Measurements from ENCODE around the gene HNF4A. TPM values are rescaled to one million over a fixed set of nuclear protein-coding genes. Genes with fewer than 3 reads are reported as not detected.

Gene HNF4A
- total and polyA plus RNA-seq, 2 of the 13 experiments (the other 11 are each of a cell fraction or from before 2014, with no cell fraction given): 80.9 to 169 TPM

GRCh38 chr20:44411020-44411756 is 55.7 kb downstream of the HNF4A start (continued):
- no peak; the same call in 1 of the 2 replicates for TF ChIP-seq ZNF280D (CRISPR knock-in tag; IDR thresholded peaks at IDR 0.05)
- no peak for TF ChIP-seq ZNF160 (CRISPR knock-in tag; IDR thresholded peaks at IDR 0.05)
- no peak for TF ChIP-seq SSRP1 (CRISPR knock-in tag; IDR thresholded peaks at IDR 0.05)
- peak; percentile 97 for TF ChIP-seq SKIL (CRISPR knock-in tag; IDR thresholded peaks at IDR 0.05; ENCODE audit: borderline replicate concordance)
- TF ChIP-seq RCOR2 (CRISPR knock-in tag; IDR thresholded peaks at IDR 0.05): peak; percentile 97
- TF ChIP-seq FOSL2 (CRISPR knock-in tag; IDR thresholded peaks at IDR 0.05): peak; percentile 88
- no peak; the same call in 1 of the 2 replicates for TF ChIP-seq SIN3A (IDR thresholded peaks at IDR 0.05; ENCODE audit: borderline replicate concordance, low read depth, low read length)
- TF ChIP-seq MLLT10 (CRISPR knock-in tag; IDR thresholded peaks at IDR 0.05): no peak
- TF ChIP-seq MED13 (CRISPR knock-in tag; IDR thresholded peaks at IDR 0.05): peak; percentile 95; the same call in 1 of the 2 replicates
- TF ChIP-seq ZNF225 (CRISPR knock-in tag; IDR thresholded peaks at IDR 0.05): peak; percentile 80
- no peak for TF ChIP-seq ZMAT5 (CRISPR knock-in tag; IDR thresholded peaks at IDR 0.05; ENCODE audit: borderline replicate concordance, low read depth)
- TF ChIP-seq RXRA (CRISPR knock-in tag; IDR thresholded peaks at IDR 0.05): peak; percentile 96
- TF ChIP-seq CHCHD3 (CRISPR knock-in tag; IDR thresholded peaks at IDR 0.05): no peak
- peak; percentile 89 for TF ChIP-seq ASH2L (IDR thresholded peaks at IDR 0.05; ENCODE audit: insufficient read length, low read depth, low read length)
- peak; percentile 97 for TF ChIP-seq SATB2 (CRISPR knock-in tag; IDR thresholded peaks at IDR 0.05)
- peak; percentile 96 for TF ChIP-seq ZNF891 (CRISPR knock-in tag; IDR thresholded peaks at IDR 0.05)
- no peak for TF ChIP-seq BRCA1 (CRISPR knock-in tag; IDR thresholded peaks at IDR 0.05)
- peak; percentile 74 for TF ChIP-seq YY1 (IDR thresholded peaks at IDR 0.05; ENCODE audit: insufficient read depth, insufficient replicate concordance, low read depth, low read length)
- TF ChIP-seq ZNF597 (CRISPR knock-in tag; IDR thresholded peaks at IDR 0.05): no peak
- no peak for TF ChIP-seq KDM5A (IDR thresholded peaks at IDR 0.05; ENCODE audit: borderline replicate concordance, low read length)
- TF ChIP-seq ARNTL (CRISPR knock-in tag; IDR thresholded peaks at IDR 0.05): peak; percentile 90; the same call in 1 of the 2 replicates
- peak; percentile 92 for TF ChIP-seq ZNF34 (CRISPR knock-in tag; IDR thresholded peaks at IDR 0.05; ENCODE audit: borderline replicate concordance)
- no peak for TF ChIP-seq PRPF4 (IDR thresholded peaks at IDR 0.05; ENCODE audit: low read depth, low read length, poor library complexity, severe bottlenecking)
- TF ChIP-seq ZNF124 (CRISPR knock-in tag; IDR thresholded peaks at IDR 0.05): peak; percentile 96
